Aorta (tissue), 5 donors: ENCODE results near the gene SUPT4H1. TPM values are rescaled to one million over a fixed set of nuclear protein-coding genes. Genes with fewer than 3 reads are reported as not detected.

Experiments used
- ATAC-seq: fragments of 200-7000 bp; cut with Tn5 transposase; one replicate; pipeline ENCODE4 v1.9.1; 2022; ENCODE audit warnings: moderate library complexity; ENCODE audit not compliant: low FRiP score
- DNase-seq, 2 donors: peaks; one replicate each; pipeline ENCODE4 v3.0.0-alpha.2; 2020
- H3K27ac ChIP-seq, 2 donors: one replicate each; pipeline ENCODE4 v1.5.1; 2013; ENCODE audit warnings: low read length in 2 of 2, mild to moderate bottlenecking in 2 of 2, moderate library complexity in 2 of 2, control low read depth in 1 of 2, inconsistent platforms in 1 of 2, low read depth in 1 of 2
- H3K27me3 ChIP-seq, 2 donors: one replicate each; pipeline ENCODE4 v1.6.1; 2013; ENCODE audit warnings: control low read depth in 1 of 2, low read length in 1 of 2, mild to moderate bottlenecking in 1 of 2, moderate library complexity in 1 of 2; ENCODE audit not compliant: insufficient read depth in 2 of 2, control insufficient read depth in 1 of 2
- H3K36me3 ChIP-seq, 2 donors: one replicate each; pipeline ENCODE4 v1.6.1; 2013; ENCODE audit warnings: control low read depth in 1 of 2, low read length in 1 of 2, mild to moderate bottlenecking in 1 of 2; ENCODE audit not compliant: insufficient read depth in 2 of 2, control insufficient read depth in 1 of 2
- H3K4me1 ChIP-seq, 2 donors: one replicate each; pipeline ENCODE4 v1.6.1; 2013; ENCODE audit warnings: low read length in 2 of 2, control low read depth in 1 of 2, mild to moderate bottlenecking in 1 of 2, moderate library complexity in 1 of 2; ENCODE audit not compliant: insufficient read depth in 2 of 2, control insufficient read depth in 1 of 2
- H3K4me3 ChIP-seq, 2 donors: one replicate each; pipeline ENCODE4 v1.5.1; 2013; ENCODE audit warnings: low read length in 2 of 2, control low read depth in 1 of 2, mild to moderate bottlenecking in 1 of 2
- H3K9me3 ChIP-seq: one replicate; pipeline ENCODE4 v1.6.1; 2013; ENCODE audit warnings: mild to moderate bottlenecking, low read length; ENCODE audit not compliant: control insufficient read depth
- WGBS, 2 donors: extraction: QIAGEN DNeasy Blood & Tissue Kit; methylation state at CpG; one replicate each; pipeline ENCODE4 v1.1.7; 2013; 5-methylcytosine and 5-hydroxymethylcytosine counted together
- intact Hi-C, 2 donors: fragments of 100-400 bp; cut with DNase I; formaldehyde crosslinking; loops; one replicate each; pipeline versions ENCODE4 v1.14.2 to v1.15.0; 2022
- polyA plus RNA-seq, 2 donors: library from polyadenylated mRNA; stranded (reverse); fragments of 200-250 nt; gene quantifications; one replicate each; pipeline ENCODE4 v1.2.3, GENCODE V29; 2013
- total RNA-seq, 2 donors: library from RNA; stranded (reverse); fragmentation: NEBNext Ultra II Directional; extraction: Animal tissue kit (Norgen Biotek cat#: 25700); gene quantifications; one replicate each; pipeline ENCODE4 v1.2.1, GENCODE V29; 2021
- donor health status: healthy with polysubstance abuse.
- donor health status: Bipolar disorder and iron deficiency.
- donor health status: DM: no; HTN: no; CAD: no.
- donor health status: DM: no; HTN: no; CAD: no.
- donor health status: DM: yes; HTN: yes; CAD: no.

Gene SUPT4H1
- total and polyA plus RNA-seq, 4 donors = 38.4 to 78.2 (median 62.7) TPM

DNA sequence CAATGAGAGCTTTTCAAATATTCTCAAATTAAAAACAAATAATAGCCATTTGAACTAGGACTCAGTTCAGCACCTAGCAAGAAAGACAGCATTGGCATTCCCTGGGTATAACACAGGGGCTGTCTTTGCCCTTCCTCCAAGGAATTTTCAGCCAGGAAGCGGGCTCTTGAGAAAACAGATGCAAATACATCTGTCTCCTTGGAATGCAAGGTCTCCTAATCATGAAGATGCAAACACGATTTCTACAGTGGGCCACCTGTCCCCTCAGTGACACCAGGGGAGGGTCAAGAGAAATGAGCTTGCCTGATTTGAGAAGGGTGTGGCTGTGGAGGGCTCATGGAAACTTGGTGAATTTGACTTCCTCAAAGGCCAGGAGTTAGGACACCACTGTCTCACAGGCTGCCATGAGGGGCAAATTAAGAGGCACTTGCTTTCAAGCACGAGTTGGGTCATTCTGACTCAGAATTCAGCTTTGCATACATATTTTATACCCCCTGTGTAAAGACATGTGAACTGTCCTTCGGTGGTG is 24.5 kb upstream of the SUPT4H1 start:
- H3K4me1 ChIP-seq = no peaks in the 10 kb centered on the region
- no peak for ATAC-seq

DNA sequence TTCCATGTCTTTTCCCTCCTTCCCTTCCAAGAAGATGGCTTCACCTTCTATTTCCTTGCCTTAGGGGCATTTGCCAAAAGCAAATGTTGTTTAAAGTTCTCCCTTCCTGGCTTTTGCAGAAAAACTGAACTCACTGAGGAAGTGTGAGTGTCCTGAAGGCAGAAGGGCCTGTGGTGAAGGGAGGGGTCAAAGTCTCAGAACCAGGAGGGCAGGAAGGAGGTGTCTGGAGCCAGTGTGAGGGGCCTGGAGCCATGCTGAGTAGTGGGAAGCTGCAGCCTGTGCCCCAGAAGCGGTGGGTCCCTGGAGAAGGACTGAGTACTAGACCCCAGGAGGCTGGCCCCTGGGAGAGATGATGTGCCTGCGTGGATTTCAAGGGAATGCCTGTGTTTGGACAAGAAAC is 23.8 kb upstream of the SUPT4H1 start:
- 55 to 71% methylated on average over 2 of the region's 2 CpGs for WGBS, 2 donors
- Histone ChIP-seq H3K9me3 (no peaks in the 10 kb centered on the region), H3K4me1 (no peaks in the 10 kb centered on the region), H3K27me3 (no peaks in the 10 kb centered on the region), H3K27ac (no peak overlapping the region), H3K36me3 (no peaks in the 10 kb centered on the region), H3K4me3 (no peak overlapping the region)
- intact Hi-C loops = no loop called here
- DNase-seq = no peak
- ATAC-seq = no peak

More for the DNA sequence above, 24.5 kb upstream of the SUPT4H1 start:
- Histone ChIP-seq H3K27me3 (no peaks in the 10 kb centered on the region), H3K27ac (no peak overlapping the region), H3K9me3 (no peaks in the 10 kb centered on the region), H3K4me3 (no peak overlapping the region), H3K36me3 (no peaks in the 10 kb centered on the region)
- intact Hi-C loops = no loop called here
- 52 to 57% methylated on average over 4 of the region's 4 CpGs for WGBS, 2 donors
- no peak for DNase-seq

DNA sequence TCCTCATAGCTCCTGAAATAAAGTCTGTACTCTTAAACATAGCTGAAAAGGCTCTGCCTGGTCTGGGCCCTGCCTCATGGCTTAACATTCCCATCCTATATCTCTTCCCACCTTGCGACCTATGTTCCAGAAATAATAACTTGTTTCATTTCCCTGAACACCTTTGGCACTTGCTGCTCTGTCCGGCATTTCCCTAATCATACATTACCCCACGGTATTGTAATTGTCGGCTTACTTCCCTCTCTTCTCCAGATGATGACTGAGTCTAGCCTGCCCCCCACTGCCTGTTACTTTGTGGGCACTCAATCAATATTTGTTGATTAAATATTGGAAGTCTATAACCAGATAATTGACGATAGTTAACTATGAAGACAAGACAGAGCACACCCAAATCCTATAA is 23.3 kb upstream of the SUPT4H1 start:
- 77 to 81% methylated on average over 5 of the region's 5 CpGs for WGBS, 2 donors
- Histone ChIP-seq H3K9me3 (no peaks in the 10 kb centered on the region), H3K27me3 (no peaks in the 10 kb centered on the region), H3K4me1 (no peaks in the 10 kb centered on the region), H3K27ac (no peak overlapping the region), H3K4me3 (no peak overlapping the region), H3K36me3 (no peaks in the 10 kb centered on the region)
- no peak for DNase-seq
- no peak for ATAC-seq
- intact Hi-C loops = no loop called here

DNA sequence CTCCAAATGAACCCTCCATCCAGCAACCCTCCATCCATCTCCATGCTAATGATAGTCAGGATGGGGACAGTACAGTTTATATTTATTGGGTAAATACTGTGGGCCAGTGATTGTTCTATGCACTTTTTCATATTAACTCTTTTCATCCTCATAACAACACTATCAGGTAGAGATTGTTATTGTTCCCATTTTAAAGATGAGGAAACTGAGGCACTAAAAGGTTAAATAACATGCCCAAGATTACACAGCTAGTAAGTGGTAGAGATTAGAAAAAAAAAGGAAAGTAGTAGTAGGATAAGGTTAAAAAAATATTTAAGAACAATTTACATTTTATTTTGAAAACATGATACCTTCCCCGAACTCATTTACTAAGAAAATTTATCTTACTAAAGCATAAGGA is 21.9 kb upstream of the SUPT4H1 start:
- DNase-seq = no peak
- WGBS, 2 donors = 81 to 83% methylated on average over 1 of the region's 1 CpG
- no peak overlapping the region for H3K27ac ChIP-seq
- H3K4me1 ChIP-seq = no peaks in the 10 kb centered on the region
- H3K9me3 ChIP-seq = no peaks in the 10 kb centered on the region
- intact Hi-C loops = no loop called here
- no peak for ATAC-seq
- H3K27me3 ChIP-seq = no peaks in the 10 kb centered on the region
- H3K4me3 ChIP-seq = no peak overlapping the region
- H3K36me3 ChIP-seq = no peaks in the 10 kb centered on the region

DNA sequence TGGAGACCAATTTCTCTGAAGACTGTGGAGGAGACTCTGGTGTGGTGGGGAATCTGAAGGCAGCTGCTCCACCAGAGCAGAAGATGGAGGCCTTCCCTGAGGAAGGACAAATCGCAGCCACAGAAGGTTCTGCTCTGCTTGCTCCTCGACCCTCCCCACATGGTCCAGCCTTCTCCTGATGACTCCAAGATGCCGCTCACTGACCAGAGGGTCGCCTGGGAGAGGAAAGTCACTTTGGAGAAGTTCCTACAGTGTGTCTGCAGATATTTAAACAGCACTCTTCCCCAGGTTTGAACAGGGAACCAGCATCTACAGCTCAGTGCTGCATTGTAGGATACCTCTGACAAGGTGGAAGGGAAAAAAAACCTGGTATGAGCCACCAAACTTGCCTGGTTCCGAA is 21.0 kb upstream of the SUPT4H1 start:
- Histone ChIP-seq H3K4me3 (no peak overlapping the region), H3K9me3 (no peaks in the 10 kb centered on the region), H3K27me3 (no peaks in the 10 kb centered on the region), H3K36me3 (no peaks in the 10 kb centered on the region), H3K27ac (no peak overlapping the region), H3K4me1 (no peaks in the 10 kb centered on the region)
- intact Hi-C loops = no loop called here
- WGBS, 2 donors = 78 to 79% methylated on average over 5 of the region's 5 CpGs
- DNase-seq (no peak), ATAC-seq (no peak)

DNA sequence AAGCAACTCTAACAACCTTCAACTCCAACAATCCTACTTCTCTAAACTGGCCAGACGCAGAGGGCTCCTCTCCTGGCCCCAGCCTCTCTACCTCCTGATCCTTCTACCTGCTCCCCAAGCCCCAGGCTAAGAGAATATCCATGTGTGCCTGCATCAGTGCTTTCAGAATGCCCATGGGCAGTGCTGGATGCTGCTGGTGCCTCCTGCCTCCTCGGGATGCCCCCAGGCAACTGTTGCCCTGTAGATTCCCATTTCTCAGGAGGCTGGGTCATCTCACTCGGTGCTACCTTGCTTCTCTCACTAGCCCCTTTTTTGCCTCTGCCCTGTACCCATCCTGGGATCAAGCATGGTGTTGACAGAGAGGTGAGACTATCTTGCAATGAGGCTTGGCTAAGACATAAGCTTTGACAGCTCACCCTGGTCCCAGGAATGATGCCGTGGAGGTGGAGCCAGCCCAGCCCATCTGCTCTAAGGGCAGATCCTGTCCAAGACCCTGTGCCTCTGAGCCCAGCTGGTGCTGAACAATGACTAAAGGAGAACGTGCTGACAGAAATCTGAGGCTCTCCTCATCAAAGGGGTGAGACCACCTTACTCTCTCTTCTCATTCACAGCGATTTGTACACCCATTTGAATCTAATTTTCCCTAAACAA is 19.4 kb upstream of the SUPT4H1 start:
- Histone ChIP-seq H3K4me3 (no peak overlapping the region), H3K36me3 (no peaks in the 10 kb centered on the region), H3K4me1 (no peaks in the 10 kb centered on the region), H3K9me3 (no peaks in the 10 kb centered on the region), H3K27me3 (no peaks in the 10 kb centered on the region), H3K27ac (no peak overlapping the region)
- no peak for DNase-seq
- ATAC-seq = no peak
- intact Hi-C loops = no loop called here
- 65 to 69% methylated on average over 6 of the region's 6 CpGs for WGBS, 2 donors

DNA sequence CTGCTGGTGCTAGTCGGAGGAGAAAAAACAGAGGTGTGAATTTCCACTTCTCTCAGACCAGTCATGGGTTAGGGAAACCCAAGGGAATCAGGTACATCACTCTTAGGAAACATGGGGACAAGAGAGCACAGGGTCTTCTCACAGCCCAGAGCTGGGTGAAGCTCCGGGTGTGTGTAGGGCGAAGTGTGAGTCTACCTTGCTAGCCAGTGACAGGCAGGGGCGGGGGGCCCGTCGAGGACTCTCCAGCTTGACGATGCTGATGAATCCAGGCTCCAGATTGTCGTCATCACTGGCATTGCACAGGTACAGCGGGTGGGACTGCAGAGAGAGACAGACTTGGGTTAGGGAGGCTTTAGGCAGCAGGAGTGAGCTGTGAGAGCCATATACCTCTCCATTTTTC is 18.7 kb upstream of the SUPT4H1 start:
- Histone ChIP-seq H3K36me3 (no peaks in the 10 kb centered on the region), H3K9me3 (no peaks in the 10 kb centered on the region), H3K4me1 (no peaks in the 10 kb centered on the region), H3K4me3 (no peak overlapping the region), H3K27me3 (no peaks in the 10 kb centered on the region), H3K27ac (no peak overlapping the region)
- intact Hi-C loops = no loop called here
- DNase-seq = no peak
- WGBS, 2 donors = 82 to 90% methylated on average over 9 of the region's 9 CpGs
- ATAC-seq = no peak

DNA sequence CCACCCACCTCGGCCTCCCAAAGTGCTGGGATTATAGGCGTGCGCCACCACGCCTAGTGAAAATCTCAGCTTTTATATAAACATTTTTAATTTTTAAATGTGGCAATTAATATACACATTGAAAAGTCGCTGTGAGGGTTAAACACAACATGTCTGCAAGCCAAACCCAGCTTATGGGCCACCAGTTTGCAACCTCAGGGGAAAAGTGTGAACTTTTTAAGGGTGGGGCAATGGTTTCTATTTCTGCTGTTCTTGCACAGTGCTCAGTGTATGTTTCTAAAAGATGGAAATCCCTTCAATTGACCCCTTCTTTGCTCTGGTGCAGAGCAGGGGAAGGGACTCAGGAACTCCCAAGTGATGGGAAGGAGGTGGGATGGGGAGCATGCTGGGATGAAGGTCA is 18.3 kb upstream of the SUPT4H1 start:
- 92 to 93% methylated on average over 5 of the region's 5 CpGs for WGBS, 2 donors

DNA sequence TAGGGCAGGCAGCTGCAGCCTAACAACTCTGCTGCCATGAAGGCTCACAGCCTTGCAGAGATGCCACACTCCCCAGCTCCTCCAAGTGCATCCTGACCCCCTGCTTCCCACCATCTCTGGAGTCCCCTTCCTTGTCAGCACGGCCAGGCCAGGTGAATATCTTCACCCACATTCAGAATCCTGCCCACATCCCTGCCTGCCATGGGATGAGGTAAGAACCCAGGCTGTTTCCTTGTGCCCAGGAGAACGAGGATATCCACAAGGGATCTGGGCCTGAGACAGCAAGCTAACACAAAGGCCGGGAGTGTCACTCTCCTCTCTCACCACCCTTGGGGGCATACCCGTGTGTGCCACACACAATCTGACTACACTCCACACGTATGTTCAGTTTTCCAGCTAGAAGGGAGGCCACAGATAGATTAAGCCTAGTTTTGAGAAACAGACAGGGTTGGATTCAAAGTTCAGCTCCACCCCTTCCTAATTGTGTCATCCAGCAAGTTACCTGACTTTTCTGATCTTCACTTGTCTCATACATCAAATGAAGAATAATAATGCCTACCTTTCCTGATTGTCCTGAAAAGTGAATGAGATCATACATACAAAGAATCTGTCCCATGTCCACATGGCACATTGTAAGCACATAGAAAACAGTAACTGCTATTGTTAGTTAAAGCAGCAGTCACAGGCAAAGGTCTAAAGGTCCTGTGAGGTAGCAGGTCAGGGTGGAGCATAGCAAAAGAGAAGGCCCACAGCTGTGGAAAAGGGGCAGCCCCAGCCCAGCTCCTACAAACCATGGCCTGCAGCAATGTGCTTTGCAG is 17.4 kb upstream of the SUPT4H1 start:
- H3K36me3 ChIP-seq = no peaks in the 10 kb centered on the region
- no peak overlapping the region for H3K4me3 ChIP-seq
- DNase-seq (no peak), ATAC-seq (no peak)
- intact Hi-C loops = no loop called here
- no peaks in the 10 kb centered on the region for H3K4me1 ChIP-seq
- no peaks in the 10 kb centered on the region for H3K9me3 ChIP-seq
- no peak overlapping the region for H3K27ac ChIP-seq
- 60% methylated on average over 5 of the region's 5 CpGs for WGBS, 2 donors
- no peaks in the 10 kb centered on the region for H3K27me3 ChIP-seq

More for the DNA sequence above, 18.3 kb upstream of the SUPT4H1 start:
- Histone ChIP-seq H3K4me3 (no peak overlapping the region), H3K27ac (no peak overlapping the region), H3K36me3 (no peaks in the 10 kb centered on the region), H3K27me3 (no peaks in the 10 kb centered on the region), H3K4me1 (no peaks in the 10 kb centered on the region), H3K9me3 (no peaks in the 10 kb centered on the region)
- no peak for DNase-seq
- intact Hi-C loops = no loop called here
- ATAC-seq = no peak
